K562 treated with DMSO at 1 percent for 12 hours (cell line): ENCODE data around the gene OR5F1. TPM values are rescaled to one million over a fixed set of nuclear protein-coding genes. Genes with fewer than 3 reads are reported as not detected.

Source experiments
- total RNA-seq: library from RNA; unstranded; fragments of 300-600 nt; gene quantifications from 2 replicates; pipeline ENCODE4 v1.2.3, GENCODE V29; 2022; ENCODE audit not compliant: insufficient read depth

OR5F1 gene
- total RNA-seq: not detected in 2 replicates

GRCh38 chr11:55994525-55994924 is at the start of gene OR5F1:
Gene OR5F1 (minus strand): TSS chr11:55994625. CDS start chr11:55994625, 0 bp downstream.

GRCh38 chr11:56027354-56027753 is 32.9 kb upstream of the OR5F1 start, which contains the start of gene OR5AS1:
Gene OR5AS1 (plus strand): TSS chr11:56027654. CDS start chr11:56030419, 2,765 bp downstream.

GRCh38 chr11:55969845-55970244 is 24.6 kb downstream of the OR5F1 start, which contains the start of gene OR10AG1:
Gene OR10AG1 (minus strand): TSS chr11:55969945. CDS start chr11:55969907, 38 bp downstream.

Other genes starting within 250 kb of the OR5F1 start
- gene OR5D13, start 221.2 kb downstream of the OR5F1 start, total RNA-seq: not detected in 2 replicates
- gene OR5D14, start 199.1 kb downstream of the OR5F1 start, total RNA-seq: not detected in 2 replicates
- not detected in 2 replicates for gene OR5L1, start 183.3 kb downstream of the OR5F1 start, total RNA-seq
- not detected in 2 replicates for gene OR5D18, start 175.0 kb downstream of the OR5F1 start, total RNA-seq
- not detected in 2 replicates for gene OR5L2, start 167.4 kb downstream of the OR5F1 start, total RNA-seq
- gene OR5D16, start 155.9 kb downstream of the OR5F1 start, total RNA-seq: not detected in 2 replicates
- not detected in 2 replicates for gene TRIM51, start 111.3 kb downstream of the OR5F1 start, total RNA-seq
- not detected in 2 replicates for gene OR5W2, start 80.0 kb downstream of the OR5F1 start, total RNA-seq
- gene OR5I1, start 58.2 kb downstream of the OR5F1 start, total RNA-seq: not detected in 2 replicates
- not detected in 2 replicates for gene OR10AG1, start 24.7 kb downstream of the OR5F1 start, total RNA-seq
- gene OR5AS1, start 33.0 kb upstream of the OR5F1 start, total RNA-seq: not detected in 2 replicates
- not detected in 2 replicates for gene OR8I2, start 98.7 kb upstream of the OR5F1 start, total RNA-seq
- not detected in 2 replicates for gene OR8H2, start 109.1 kb upstream of the OR5F1 start, total RNA-seq
- not detected in 2 replicates for gene OR8H3, start 127.7 kb upstream of the OR5F1 start, total RNA-seq
- gene OR8J3, start 145.6 kb upstream of the OR5F1 start, total RNA-seq: not detected in 2 replicates
- not detected in 2 replicates for gene OR8K5, start 165.7 kb upstream of the OR5F1 start, total RNA-seq
- gene OR5J2, start 182.0 kb upstream of the OR5F1 start, total RNA-seq: not detected in 2 replicates
- not detected in 2 replicates for gene OR5T2, start 239.6 kb upstream of the OR5F1 start, total RNA-seq